SK-N-SH (cell line): ENCODE data around the gene SLC10A6. TPM values are rescaled to one million over a fixed set of nuclear protein-coding genes. Genes with fewer than 3 reads are reported as not detected.

Experiments
- CTCF ChIA-PET: fragments of 300-600, 350-600 bp; formaldehyde crosslinking; extraction: SDS; loops from one replicate; lab custom pipeline; 2021; lab: Yijun Ruan, JAX
- POLR2A ChIA-PET: fragments of 350-600 bp; sonication (Branson Sonifier 250); formaldehyde crosslinking; extraction: SDS; loops from one replicate; lab custom pipeline; 2020; ENCODE audit warnings: antibody characterized with exemption, inconsistent platforms; lab: Yijun Ruan, JAX
- DNase-seq: peaks from one replicate; pipeline ENCODE4 v3.0.0; 2012
- H2AFZ ChIP-seq: fragments of 200-600 bp; sonication (generic); 2 replicates; pipeline ENCODE4 v1.8.1; 2016; ENCODE audit warnings: antibody characterized with exemption, mild to moderate bottlenecking, low read depth
- H3F3A ChIP-seq: fragments of 200-600 bp; sonication (generic); replicated peaks from 2 replicates; pipeline ENCODE3; 2016; ENCODE audit warnings: antibody characterized with exemption, mild to moderate bottlenecking; ENCODE audit not compliant: insufficient read depth
- H3K27ac ChIP-seq, 2 experiments: fragments of 200-500 bp in 1 of 2; fragments of 200-600 bp in 1 of 2; sonication (Bioruptor generic) in 1 of 2; sonication (generic), shearing (Covaris generic) in 1 of 2; 2 replicates each; pipeline versions ENCODE4 v1.5.1 to v1.6.1; 2014 to 2016; ENCODE audit warnings: low read depth in 2 of 2, inconsistent platforms in 1 of 2, low read length in 1 of 2, mild to moderate bottlenecking in 1 of 2, mixed read lengths in 1 of 2
- H3K27me3 ChIP-seq: fragments of 200-600 bp; sonication (generic), shearing (Covaris generic); 2 replicates; pipeline ENCODE4 v1.6.1; 2016; ENCODE audit warnings: mixed run types; ENCODE audit not compliant: insufficient read depth
- H3K36me3 ChIP-seq, 2 experiments: fragments of 200-500 bp in 1 of 2; fragments of 200-600 bp in 1 of 2; sonication (Bioruptor generic) in 1 of 2; sonication (generic) in 1 of 2; replicated peaks in 1 of 2; 2 replicates each; pipeline versions ENCODE3 to v1.5.1; 2014 to 2016; ENCODE audit warnings: low read length in 1 of 2, mild to moderate bottlenecking in 1 of 2; ENCODE audit not compliant: insufficient read depth in 2 of 2, control insufficient read depth in 1 of 2
- H3K4me1 ChIP-seq, 2 experiments: fragments of 200-500 bp in 1 of 2; fragments of 200-600 bp in 1 of 2; sonication (Bioruptor generic) in 1 of 2; sonication (generic), shearing (Covaris generic) in 1 of 2; 2 replicates each; pipeline versions ENCODE4 v1.5.1 to v1.6.1; 2014 to 2016; ENCODE audit warnings: low read depth in 1 of 2, low read length in 1 of 2, mixed run types in 1 of 2; ENCODE audit not compliant: insufficient read depth in 2 of 2, control insufficient read depth in 1 of 2
- H3K4me2 ChIP-seq: fragments of 200-600 bp; sonication (generic), shearing (Covaris generic); 2 replicates; pipeline ENCODE4 v1.6.1; 2017; ENCODE audit warnings: mixed run types
- H3K4me3 ChIP-seq, 2 experiments: fragments of 200-500 bp in 1 of 2; fragments of 200-600 bp in 1 of 2; sonication (Bioruptor generic) in 1 of 2; sonication (generic), shearing (Covaris generic) in 1 of 2; 2 replicates each; pipeline versions ENCODE4 v1.5.1 to v1.8.1; 2014 to 2016; ENCODE audit warnings: low read depth in 2 of 2, inconsistent platforms in 1 of 2, low read length in 1 of 2, mild to moderate bottlenecking in 1 of 2, mixed read lengths in 1 of 2, moderate library complexity in 1 of 2
- H3K79me2 ChIP-seq: fragments of 200-600 bp; sonication (generic); 2 replicates; pipeline ENCODE4 v1.8.1; 2017; ENCODE audit warnings: mild to moderate bottlenecking; ENCODE audit not compliant: insufficient read depth
- H3K9ac ChIP-seq: fragments of 200-600 bp; sonication (generic); 2 replicates; pipeline ENCODE4 v1.6.1; 2017; ENCODE audit warnings: mixed run types
- H3K9me2 ChIP-seq: fragments of 200-600 bp; sonication (generic); 2 replicates; pipeline ENCODE4 v1.6.1; 2017; ENCODE audit warnings: mixed run types
- H3K9me3 ChIP-seq: fragments of 200-600 bp; sonication (generic); 2 replicates; pipeline ENCODE4 v1.6.1; 2017; ENCODE audit warnings: mixed run types, mild to moderate bottlenecking, moderate library complexity
- H4K20me1 ChIP-seq: fragments of 200-600 bp; sonication (generic); 2 replicates; pipeline ENCODE4 v1.6.1; 2017; ENCODE audit warnings: mild to moderate bottlenecking, mixed run types; ENCODE audit not compliant: insufficient read depth
- ELF1 ChIP-seq: IDR thresholded peaks from 2 replicates; pipeline ENCODE4 v1.4.0; 2012
- EZH2phosphoT487 ChIP-seq: fragments of 200-600 bp; sonication (generic); IDR thresholded peaks from 2 replicates; pipeline ENCODE4 v1.6.1; 2017; ENCODE audit warnings: low read depth, mixed run types, mild to moderate bottlenecking, antibody characterized with exemption, moderate library complexity, borderline replicate concordance
- FOSL2 ChIP-seq: IDR thresholded peaks from 2 replicates; pipeline ENCODE4 v1.4.0; 2012; ENCODE audit warnings: low read depth, mild to moderate bottlenecking, moderate library complexity, borderline replicate concordance
- FOXJ3 ChIP-seq: sonication (generic); formaldehyde crosslinking; IDR thresholded peaks from 2 replicates; pipeline ENCODE4 v1.5.1; 2020; ENCODE audit warnings: mild to moderate bottlenecking, missing genetic modification reagents
- MEF2A ChIP-seq: IDR thresholded peaks from 2 replicates; pipeline ENCODE4 v1.4.0; 2012; ENCODE audit warnings: low read depth, borderline replicate concordance
- RAD21 ChIP-seq: IDR thresholded peaks from 2 replicates; pipeline ENCODE4 v1.6.1; 2012; ENCODE audit warnings: mild to moderate bottlenecking, low read length
- RFX5 ChIP-seq: IDR thresholded peaks from 2 replicates; pipeline ENCODE4 v1.6.1; 2012; ENCODE audit warnings: mild to moderate bottlenecking, improper control_type of control experiment, low read length
- RXRA ChIP-seq: IDR thresholded peaks from 2 replicates; pipeline ENCODE4 v1.4.0; 2012; ENCODE audit warnings: low read depth, mild to moderate bottlenecking, borderline replicate concordance
- SIN3A ChIP-seq: IDR thresholded peaks from 2 replicates; pipeline ENCODE4 v1.6.1; 2012; ENCODE audit warnings: low read depth, mild to moderate bottlenecking, low read length, moderate library complexity, borderline replicate concordance
- WGBS: methylation state at CpG from one replicate; pipeline ENCODE4 v1.1.6; 2017; ENCODE audit warnings: low lambda C conversion rate; 5-methylcytosine and 5-hydroxymethylcytosine counted together
- polyA plus RNA-seq, 3 experiments: library from polyadenylated mRNA; depleted of rRNA; stranded (reverse); fragments of >200 nt; gene quantifications; 2 replicates each; pipeline ENCODE4 v1.2.3, GENCODE V29; 2012
- TF ChIP-seq, protein P1 (sequence below): fragments of 200-600 bp; sonication (generic); IDR thresholded peaks from 2 replicates; pipeline ENCODE4 v1.6.1; 2017; ENCODE audit warnings: antibody characterized with exemption, mild to moderate bottlenecking, moderate library complexity
- TF ChIP-seq, protein P2 (sequence below): IDR thresholded peaks from 2 replicates; pipeline ENCODE4 v1.4.0; 2012; ENCODE audit warnings: low read depth, borderline replicate concordance
- TF ChIP-seq, protein P3 (sequence below): fragments of 150-350 bp; IDR thresholded peaks from 2 replicates; pipeline ENCODE4 v1.6.1; 2017; ENCODE audit warnings: antibody characterized with exemption, low read length, low read depth, borderline replicate concordance

Gene SLC10A6
- polyA plus RNA-seq, 1 of the 3 experiments (the other 2 are of a cell fraction): not detected

DNA sequence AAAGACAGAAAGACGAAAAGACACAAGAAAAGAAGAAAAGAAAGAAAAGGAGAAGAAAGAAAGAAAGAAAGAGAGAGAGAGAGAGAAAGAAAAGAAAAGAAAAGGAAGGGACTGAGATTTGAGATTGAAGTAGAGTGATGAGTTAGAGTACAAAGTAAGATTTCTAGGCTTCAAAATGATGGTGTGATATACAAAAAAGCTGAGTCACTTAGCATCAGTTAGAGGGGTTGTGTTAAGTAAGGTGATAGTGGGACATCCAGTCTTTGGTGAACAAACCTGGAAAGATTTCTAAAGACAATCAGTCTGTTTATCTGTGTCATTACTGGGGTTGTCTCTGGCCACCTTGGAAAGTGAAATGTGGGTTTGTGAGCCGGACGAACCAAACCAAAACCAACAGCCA lies 13.5 kb downstream of the SLC10A6 start:
- H2AFZ ChIP-seq: no peak overlapping the region
- ChIA-PET POLR2A (no interaction called here), CTCF (no interaction called here)
- no peaks in the 10 kb centered on the region for H3K79me2 ChIP-seq
- no peak overlapping the region for H3K4me2 ChIP-seq
- H3K27ac ChIP-seq: no peak overlapping the region
- H3K4me1 ChIP-seq: no peaks in the 10 kb centered on the region; a peak in 1 of 4 replicates
- H3K36me3 ChIP-seq: no peaks in the 10 kb centered on the region
- 78% methylated on average over 3 of the region's 3 CpGs for WGBS
- TF ChIP-seq RXRA (no peak), EZH2phosphoT487 (no peak), MEF2A (no peak), FOXJ3 (CRISPR knock-in tag) (no peak), FOSL2 (no peak), ELF1 (no peak), RAD21 (no peak), SIN3A (no peak)
- TF ChIP-seq, protein P1, sequence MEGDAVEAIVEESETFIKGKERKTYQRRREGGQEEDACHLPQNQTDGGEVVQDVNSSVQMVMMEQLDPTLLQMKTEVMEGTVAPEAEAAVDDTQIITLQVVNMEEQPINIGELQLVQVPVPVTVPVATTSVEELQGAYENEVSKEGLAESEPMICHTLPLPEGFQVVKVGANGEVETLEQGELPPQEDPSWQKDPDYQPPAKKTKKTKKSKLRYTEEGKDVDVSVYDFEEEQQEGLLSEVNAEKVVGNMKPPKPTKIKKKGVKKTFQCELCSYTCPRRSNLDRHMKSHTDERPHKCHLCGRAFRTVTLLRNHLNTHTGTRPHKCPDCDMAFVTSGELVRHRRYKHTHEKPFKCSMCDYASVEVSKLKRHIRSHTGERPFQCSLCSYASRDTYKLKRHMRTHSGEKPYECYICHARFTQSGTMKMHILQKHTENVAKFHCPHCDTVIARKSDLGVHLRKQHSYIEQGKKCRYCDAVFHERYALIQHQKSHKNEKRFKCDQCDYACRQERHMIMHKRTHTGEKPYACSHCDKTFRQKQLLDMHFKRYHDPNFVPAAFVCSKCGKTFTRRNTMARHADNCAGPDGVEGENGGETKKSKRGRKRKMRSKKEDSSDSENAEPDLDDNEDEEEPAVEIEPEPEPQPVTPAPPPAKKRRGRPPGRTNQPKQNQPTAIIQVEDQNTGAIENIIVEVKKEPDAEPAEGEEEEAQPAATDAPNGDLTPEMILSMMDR: no peak
- TF ChIP-seq, protein P2, sequence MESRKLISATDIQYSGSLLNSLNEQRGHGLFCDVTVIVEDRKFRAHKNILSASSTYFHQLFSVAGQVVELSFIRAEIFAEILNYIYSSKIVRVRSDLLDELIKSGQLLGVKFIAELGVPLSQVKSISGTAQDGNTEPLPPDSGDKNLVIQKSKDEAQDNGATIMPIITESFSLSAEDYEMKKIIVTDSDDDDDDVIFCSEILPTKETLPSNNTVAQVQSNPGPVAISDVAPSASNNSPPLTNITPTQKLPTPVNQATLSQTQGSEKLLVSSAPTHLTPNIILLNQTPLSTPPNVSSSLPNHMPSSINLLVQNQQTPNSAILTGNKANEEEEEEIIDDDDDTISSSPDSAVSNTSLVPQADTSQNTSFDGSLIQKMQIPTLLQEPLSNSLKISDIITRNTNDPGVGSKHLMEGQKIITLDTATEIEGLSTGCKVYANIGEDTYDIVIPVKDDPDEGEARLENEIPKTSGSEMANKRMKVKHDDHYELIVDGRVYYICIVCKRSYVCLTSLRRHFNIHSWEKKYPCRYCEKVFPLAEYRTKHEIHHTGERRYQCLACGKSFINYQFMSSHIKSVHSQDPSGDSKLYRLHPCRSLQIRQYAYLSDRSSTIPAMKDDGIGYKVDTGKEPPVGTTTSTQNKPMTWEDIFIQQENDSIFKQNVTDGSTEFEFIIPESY: no peak
- H3K9me3 ChIP-seq: no peaks in the 10 kb centered on the region
- no peaks in the 10 kb centered on the region for H3F3A ChIP-seq
- H3K9ac ChIP-seq: no peak overlapping the region
- H3K9me2 ChIP-seq: no peaks in the 10 kb centered on the region
- no peak overlapping the region for H3K4me3 ChIP-seq
- H3K27me3 ChIP-seq: no peaks in the 10 kb centered on the region
- no peak for DNase-seq
- H4K20me1 ChIP-seq: no peaks in the 10 kb centered on the region

DNA sequence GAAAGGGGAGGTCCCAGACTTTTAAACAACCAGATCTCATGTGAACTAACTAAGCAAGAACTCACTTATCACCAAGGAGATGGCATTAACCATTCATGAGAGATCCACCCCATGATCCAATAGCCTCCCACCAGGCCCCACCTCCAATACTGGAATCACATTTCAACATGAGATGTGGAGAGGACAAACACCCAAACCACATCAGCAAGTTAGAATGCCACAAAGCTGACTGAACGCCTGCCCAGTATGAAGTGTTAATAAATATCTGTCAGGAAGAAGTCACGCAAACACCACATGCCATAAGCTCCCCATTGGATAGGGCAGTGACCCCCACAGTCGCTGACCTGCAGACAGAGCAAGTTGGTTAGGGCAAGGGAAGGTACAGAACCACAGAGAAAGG lies 14.3 kb downstream of the SLC10A6 start:
- CTCF ChIA-PET: no interaction called here
- Histone ChIP-seq H4K20me1 (no peaks in the 10 kb centered on the region), H3K27ac (no peak overlapping the region), H3K36me3 (no peaks in the 10 kb centered on the region), H3K9me3 (no peaks in the 10 kb centered on the region), H3K9me2 (no peaks in the 10 kb centered on the region), H3K4me3 (no peak overlapping the region), H3F3A (no peaks in the 10 kb centered on the region)
- DNase-seq: no peak
- WGBS: 60% methylated on average over 2 of the region's 3 CpGs
- TF ChIP-seq, protein P3, sequence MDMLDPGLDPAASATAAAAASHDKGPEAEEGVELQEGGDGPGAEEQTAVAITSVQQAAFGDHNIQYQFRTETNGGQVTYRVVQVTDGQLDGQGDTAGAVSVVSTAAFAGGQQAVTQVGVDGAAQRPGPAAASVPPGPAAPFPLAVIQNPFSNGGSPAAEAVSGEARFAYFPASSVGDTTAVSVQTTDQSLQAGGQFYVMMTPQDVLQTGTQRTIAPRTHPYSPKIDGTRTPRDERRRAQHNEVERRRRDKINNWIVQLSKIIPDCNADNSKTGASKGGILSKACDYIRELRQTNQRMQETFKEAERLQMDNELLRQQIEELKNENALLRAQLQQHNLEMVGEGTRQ: no peak
- TF ChIP-seq, protein P2: no peak
- TF ChIP-seq MEF2A: no peak
- no peak for TF ChIP-seq RFX5
- no peak for TF ChIP-seq SIN3A
- TF ChIP-seq, all 33 proteins: peak for 0
- Histone ChIP-seq H3K79me2 (no peaks in the 10 kb centered on the region), H3K27me3 (no peaks in the 10 kb centered on the region), H3K4me1 (no peaks in the 10 kb centered on the region; a peak in 1 of 4 replicates), H3K4me2 (no peak overlapping the region), H2AFZ (no peak overlapping the region), H3K9ac (no peak overlapping the region)
- POLR2A ChIA-PET: no interaction called here
